Parathyroid adenoma (tissue), 2 donors: ENCODE data around the gene VARS1.

Source experiments
- H2AFZ ChIP-seq: fragments of 300-600 bp; sonication (generic); one replicate; pipeline ENCODE4 v1.7.0; 2017; ENCODE audit warnings: antibody characterized with exemption, mild to moderate bottlenecking
- H3K27ac ChIP-seq: fragments of 300-600 bp; sonication (generic); one replicate; pipeline ENCODE4 v1.7.0; 2017
- H3K27me3 ChIP-seq: fragments of 300-600 bp; sonication (generic); one replicate; pipeline ENCODE4 v1.7.0; 2017; ENCODE audit warnings: low read length; ENCODE audit not compliant: control insufficient read depth, insufficient read depth
- H3K36me3 ChIP-seq: fragments of 300-600 bp; sonication (generic); one replicate; pipeline ENCODE4 v1.7.0; 2017; ENCODE audit warnings: low read length; ENCODE audit not compliant: control insufficient read depth, insufficient read depth
- H3K4me1 ChIP-seq: fragments of 300-600 bp; sonication (generic); one replicate; pipeline ENCODE4 v1.7.0; 2017; ENCODE audit warnings: control low read depth
- H3K4me2 ChIP-seq: fragments of 300-600 bp; sonication (generic); one replicate; pipeline ENCODE4 v1.7.0; 2017; ENCODE audit warnings: low read length
- H3K4me3 ChIP-seq: fragments of 300-600 bp; sonication (generic); one replicate; pipeline ENCODE4 v1.7.0; 2017; ENCODE audit warnings: low read depth, low read length
- H3K79me2 ChIP-seq: fragments of 300-600 bp; sonication (generic); one replicate; pipeline ENCODE4 v1.7.0; 2017; ENCODE audit warnings: control low read depth
- H3K9ac ChIP-seq: fragments of 300-600 bp; sonication (generic); one replicate; pipeline ENCODE4 v1.7.0; 2017; ENCODE audit warnings: mild to moderate bottlenecking
- H3K9me3 ChIP-seq: fragments of 300-600 bp; sonication (generic); one replicate; pipeline ENCODE4 v1.7.0; 2017; ENCODE audit warnings: low read length; ENCODE audit not compliant: control insufficient read depth
- CTCF ChIP-seq: fragments of 300-600 bp; sonication (generic); IDR thresholded peaks from one replicate; pipeline ENCODE4 v1.7.0; 2017; ENCODE audit warnings: antibody characterized with exemption, mild to moderate bottlenecking
- donor health status: primary hyperparathyroidism.

Gene VARS1

GRCh38 chr6:31780507-31781243 lies 14.9 kb downstream of the VARS1 start:
- no peak overlapping the region for H3K27ac ChIP-seq
- H3K27me3 ChIP-seq: no peaks in the 10 kb centered on the region
- no peaks in the 10 kb centered on the region for H3K9me3 ChIP-seq
- TF ChIP-seq CTCF: no peak
- H3K4me2 ChIP-seq: no peak overlapping the region
- no peak overlapping the region for H3K9ac ChIP-seq
- peaks cover 3% of the 10 kb centered on the region for H3K79me2 ChIP-seq
- H3K4me1 ChIP-seq: peaks cover 13% of the 10 kb centered on the region
- H3K36me3 ChIP-seq: no peaks in the 10 kb centered on the region
- H2AFZ ChIP-seq: no peak overlapping the region
- H3K4me3 ChIP-seq: no peak overlapping the region

GRCh38 chr6:31779908-31780307 lies 15.6 kb downstream of the VARS1 start:
- Histone ChIP-seq H2AFZ (no peak overlapping the region), H3K4me1 (peaks cover 13% of the 10 kb centered on the region), H3K36me3 (no peaks in the 10 kb centered on the region), H3K9me3 (no peaks in the 10 kb centered on the region), H3K4me3 (no peak overlapping the region), H3K9ac (no peak overlapping the region), H3K79me2 (peaks cover 3% of the 10 kb centered on the region), H3K27ac (no peak overlapping the region), H3K27me3 (no peaks in the 10 kb centered on the region), H3K4me2 (no peak overlapping the region)
- no peak for TF ChIP-seq CTCF

- Histone ChIP-seq H2AFZ (no peak overlapping the region), H3K27me3 (no peaks in the 10 kb centered on the region), H3K9ac (no peak overlapping the region), H3K4me2 (no peak overlapping the region), H3K4me3 (no peak overlapping the region), H3K27ac (no peak overlapping the region), H3K36me3 (no peaks in the 10 kb centered on the region), H3K79me2 (no peaks in the 10 kb centered on the region), H3K4me1 (peaks cover 13% of the 10 kb centered on the region), H3K9me3 (no peaks in the 10 kb centered on the region)
- TF ChIP-seq CTCF: no peak
Observed at GRCh38 chr6:31778999-31779885, 16.3 kb downstream of the VARS1 start.

GRCh38 chr6:31778193-31778592 lies 17.4 kb downstream of the VARS1 start:
- Histone ChIP-seq H3K27ac (no peak overlapping the region), H3K9ac (no peak overlapping the region), H3K4me1 (peaks cover 13% of the 10 kb centered on the region), H2AFZ (no peak overlapping the region), H3K9me3 (no peaks in the 10 kb centered on the region), H3K4me3 (no peak overlapping the region), H3K27me3 (no peaks in the 10 kb centered on the region), H3K4me2 (no peak overlapping the region), H3K79me2 (peaks cover 2% of the 10 kb centered on the region), H3K36me3 (no peaks in the 10 kb centered on the region)
- TF ChIP-seq CTCF: no peak
